Peyer's patch (tissue), 4 donors: ENCODE measurements around the gene KCNT1.

Source experiments
- CTCF ChIP-seq, 6 experiments: fragments of 450-650 bp in 4 of 6; fragments of 200-600 bp in 2 of 6; sonication (generic) in 1 of 6; IDR thresholded peaks; one replicate each; pipeline ENCODE4 v1.5.1; 2017 to 2019; ENCODE audit warnings: antibody characterized with exemption in 6 of 6, mild to moderate bottlenecking in 3 of 6, moderate library complexity in 1 of 6
- POLR2A ChIP-seq, 2 donors: fragments of 450-650 bp; IDR thresholded peaks; one replicate each; pipeline ENCODE4 v1.5.1; 2017; ENCODE audit warnings: antibody characterized with exemption in 2 of 2, mild to moderate bottlenecking in 2 of 2, moderate library complexity in 2 of 2

GRCh38 chr9:135739271-135740220 is 37.6 kb downstream of the KCNT1 start:
- TF ChIP-seq CTCF (IDR thresholded peaks at IDR 0.05) = no peak
- no peak for TF ChIP-seq POLR2A (IDR thresholded peaks at IDR 0.05)
